ENCODE measurements around the gene BPIFB3.
"Not testable (repeated sequence)": the region's sequence is repeated elsewhere in the genome, so short reads cannot be mapped to it uniquely, and the experiment has no call there.

Gene BPIFB3

DNA sequence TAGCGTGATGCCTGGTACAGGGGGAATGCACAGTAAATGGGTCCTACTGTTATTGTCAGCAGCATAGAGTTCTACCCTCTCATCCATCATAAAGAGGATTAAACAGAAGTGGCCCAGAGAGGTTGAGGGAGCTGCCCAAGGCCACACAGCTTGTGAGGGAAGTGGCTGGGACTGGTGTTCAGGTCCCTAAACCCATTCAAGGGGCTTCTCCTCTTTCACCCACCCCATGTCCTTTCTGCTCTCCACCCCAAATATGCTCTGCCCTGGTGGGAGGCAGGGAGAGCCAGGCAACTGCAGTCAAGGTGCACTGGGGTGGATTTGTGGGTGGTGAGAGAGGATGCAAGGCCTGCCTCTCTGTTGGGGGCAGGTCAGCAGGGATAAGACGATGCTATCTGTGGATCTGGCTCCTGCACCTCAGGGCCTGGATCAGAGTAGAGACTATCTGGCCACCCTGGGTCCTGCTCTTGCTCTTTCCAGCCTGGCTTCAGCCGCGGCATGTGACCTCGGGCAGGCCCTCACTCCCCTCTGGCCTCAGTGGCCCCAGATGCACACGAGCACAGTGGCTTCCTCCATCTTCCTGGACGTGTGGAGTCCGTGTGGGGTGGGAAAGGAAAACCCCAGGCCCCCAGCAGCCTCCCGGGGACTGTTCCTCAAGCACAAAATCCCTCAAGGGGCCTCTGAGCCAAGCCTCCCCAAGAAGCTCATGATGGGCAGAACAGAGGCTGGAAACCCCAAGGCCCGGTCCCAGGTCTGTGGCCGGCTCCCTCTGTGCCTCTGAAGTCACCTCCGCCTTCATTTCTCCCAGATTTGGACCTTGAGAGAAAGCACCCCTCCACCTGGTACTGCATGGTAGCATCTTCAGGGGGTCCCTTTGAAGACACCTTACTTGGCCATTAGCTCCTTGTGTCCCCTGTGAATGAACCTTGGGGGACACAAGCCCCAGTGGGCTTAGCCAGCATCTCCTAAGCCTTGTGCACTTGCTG, 25.6 kb upstream of the BPIFB3 start:
- DNase-seq (ENCODE audit: low read depth in 2 of 2): no peak

DNA sequence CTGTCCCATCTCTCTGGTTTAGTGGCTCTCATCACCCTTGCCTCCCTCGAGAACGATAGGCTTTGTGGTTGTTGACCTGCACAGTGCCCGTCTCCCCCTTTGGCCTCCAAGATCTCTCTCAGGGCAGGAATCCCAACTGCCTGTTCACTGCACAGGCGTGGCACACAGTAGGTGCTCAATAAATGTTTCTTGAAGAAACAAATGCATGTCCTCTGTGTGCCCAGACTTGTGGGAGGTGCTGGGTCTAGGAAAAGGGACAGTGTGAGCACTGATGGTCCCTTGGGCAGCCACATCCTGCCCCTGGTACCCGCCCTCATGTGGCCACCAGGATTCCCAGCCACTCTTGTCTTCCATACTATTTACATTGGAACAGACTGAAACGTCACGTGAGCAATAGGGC, 24.8 kb upstream of the BPIFB3 start:
- no peak for DNase-seq (ENCODE audit: low read depth in 2 of 2)

DNA sequence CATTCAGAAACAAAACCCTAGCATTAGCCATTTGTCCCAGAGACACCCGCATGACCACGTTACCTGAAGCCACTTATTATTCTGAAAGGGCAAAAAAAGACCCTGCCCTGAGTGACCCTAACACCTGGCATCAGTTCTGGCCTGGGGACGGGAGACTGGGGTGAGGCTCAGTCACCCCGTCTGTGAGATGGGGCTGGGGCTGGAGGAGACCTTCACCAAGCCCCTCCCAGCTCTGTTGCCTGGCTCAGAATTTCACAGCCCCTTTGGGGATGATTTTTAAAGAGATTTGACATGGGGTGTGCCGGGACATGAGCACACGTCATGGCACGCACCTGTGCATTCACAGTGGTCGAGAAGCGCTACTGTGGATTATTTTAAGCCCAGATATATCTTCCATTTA, 23.6 kb upstream of the BPIFB3 start:
- DNase-seq (ENCODE audit: low read depth in 2 of 2): no peak

DNA sequence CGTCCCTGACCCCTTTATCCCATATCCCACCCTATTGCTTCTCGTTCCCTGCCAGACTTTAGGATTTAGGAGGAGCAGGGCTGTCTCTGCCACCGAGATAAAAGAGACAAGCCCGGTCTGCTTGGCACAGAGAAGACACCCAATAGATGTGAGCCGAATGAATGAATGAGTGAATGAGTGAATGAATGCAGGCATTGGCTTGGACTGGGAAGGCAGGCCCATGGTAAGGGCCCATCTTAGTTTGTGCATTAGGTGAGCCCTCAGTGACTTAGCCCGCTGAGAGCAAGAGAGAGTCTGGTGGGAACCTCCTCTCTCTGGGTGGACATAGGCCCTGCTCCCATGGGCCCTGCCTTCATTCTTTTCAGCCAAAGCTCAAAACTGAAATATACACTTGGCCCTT, 23.1 kb upstream of the BPIFB3 start:
- no peak for DNase-seq (ENCODE audit: low read depth in 2 of 2)

DNA sequence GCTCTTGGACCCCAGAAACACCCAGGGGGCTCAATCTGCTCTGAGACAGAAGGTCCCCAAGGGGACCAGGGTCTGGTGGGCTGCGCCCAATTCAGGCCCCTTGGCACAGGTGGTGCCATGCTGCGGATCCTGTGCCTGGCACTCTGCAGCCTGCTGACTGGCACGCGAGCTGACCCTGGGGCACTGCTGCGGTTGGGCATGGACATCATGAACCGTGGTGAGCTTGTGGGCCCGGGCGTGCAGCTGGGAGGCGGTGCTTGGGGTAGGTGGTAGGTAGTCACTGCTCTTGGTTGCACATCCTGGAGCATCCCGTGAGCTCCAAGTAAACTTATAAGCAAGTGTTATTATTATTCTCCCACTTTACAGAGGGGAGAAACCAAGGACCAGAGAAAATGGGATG, 22.2 kb upstream of the BPIFB3 start, which contains the start of gene BPIFB6:
Gene BPIFB6 (plus strand): TSS at position 118 of the 400 bp plus-strand sequence. CDS start 0 bp downstream, at position 118.
- no peak for DNase-seq (ENCODE audit: low read depth in 2 of 2)

DNA sequence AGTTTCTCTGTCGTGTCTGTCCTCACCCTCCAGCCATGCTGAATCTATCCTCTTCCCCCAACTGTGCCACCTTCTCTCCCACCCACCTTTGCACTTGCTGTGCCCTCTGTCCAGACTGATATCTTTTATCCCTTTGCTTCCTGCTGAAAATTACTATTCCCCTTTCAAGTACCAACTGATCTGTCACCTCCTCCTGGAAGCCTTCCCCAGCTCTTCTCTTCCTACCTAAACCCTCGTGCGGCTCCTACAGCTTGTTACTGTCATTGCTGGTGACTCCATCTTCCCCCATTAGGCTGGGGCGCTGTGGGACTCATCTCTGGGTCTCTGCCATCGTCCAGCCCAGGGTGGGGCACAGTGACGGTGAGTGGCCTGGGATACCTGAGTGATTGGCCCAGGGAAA, 21.1 kb upstream of the BPIFB3 start:
- DNase-seq (ENCODE audit: low read depth in 2 of 2): no peak

DNA sequence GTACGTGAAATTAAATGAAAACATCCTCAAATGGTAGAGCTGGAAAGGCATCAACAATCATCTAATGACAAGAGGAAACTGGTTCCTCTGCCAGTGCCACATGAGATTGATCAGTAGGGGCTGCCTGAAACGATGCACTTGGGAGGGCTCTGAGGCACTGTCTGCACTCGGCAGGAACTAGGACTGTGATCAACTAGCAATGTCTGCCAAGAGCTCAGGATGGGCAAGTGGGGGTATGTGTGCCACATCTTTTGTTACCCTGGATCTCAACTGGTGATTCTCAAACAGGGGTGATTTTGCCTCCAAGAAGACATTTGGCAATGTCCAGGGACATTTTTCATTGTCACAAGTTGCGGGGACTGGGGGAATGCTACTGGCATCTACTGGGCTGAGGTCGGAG, 20.3 kb upstream of the BPIFB3 start:
- DNase-seq (ENCODE audit: low read depth in 2 of 2): no peak

DNA sequence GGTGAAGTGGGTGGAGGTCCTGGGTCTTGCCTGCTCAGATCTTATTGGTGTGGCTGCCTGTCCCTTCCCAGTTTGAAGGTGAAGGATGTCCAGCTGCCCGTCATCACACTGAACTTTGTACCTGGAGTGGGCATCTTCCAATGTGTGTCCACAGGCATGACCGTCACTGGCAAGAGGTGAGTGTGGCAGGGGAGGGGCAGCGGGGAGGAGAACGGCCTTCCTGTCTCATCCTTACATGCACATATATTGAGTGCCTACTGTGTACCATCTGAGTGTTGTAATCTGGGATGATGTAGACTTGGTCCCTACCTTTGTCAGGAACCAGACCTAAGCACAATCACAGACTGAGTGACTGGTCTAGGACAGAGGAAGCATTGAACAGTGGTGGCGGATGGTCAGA, 19.6 kb upstream of the BPIFB3 start:
- DNase-seq (ENCODE audit: low read depth in 2 of 2): no peak

DNA sequence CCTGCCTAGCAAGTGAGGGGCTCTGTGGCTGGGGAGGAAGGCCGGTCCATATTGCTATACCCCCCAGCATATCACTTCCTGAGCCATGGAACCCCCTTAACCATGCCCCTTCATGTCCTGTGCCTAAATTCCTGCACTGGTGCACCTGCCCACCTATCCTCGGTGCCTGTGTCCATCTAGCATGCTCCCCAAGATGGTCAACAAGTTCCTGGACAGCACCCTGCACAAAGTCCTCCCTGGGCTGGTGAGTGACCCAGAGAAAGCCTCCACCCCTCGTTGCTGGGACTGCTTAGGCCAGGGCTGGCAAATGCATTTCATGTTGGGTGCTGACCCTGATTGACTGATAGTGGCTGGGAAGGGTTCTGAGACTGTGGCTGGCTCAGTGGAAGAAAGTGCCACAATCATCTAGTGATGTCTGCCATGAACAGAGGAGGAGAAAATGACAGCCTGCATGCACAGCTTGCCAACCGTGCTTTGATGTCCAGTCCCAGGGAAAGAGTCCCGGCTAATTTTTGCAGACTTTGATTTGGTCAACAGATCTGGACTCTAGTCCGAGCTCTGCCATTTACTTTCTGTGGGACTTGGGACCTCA, 18.7 kb upstream of the BPIFB3 start:
- no peak for DNase-seq (ENCODE audit: low read depth in 2 of 2)

DNA sequence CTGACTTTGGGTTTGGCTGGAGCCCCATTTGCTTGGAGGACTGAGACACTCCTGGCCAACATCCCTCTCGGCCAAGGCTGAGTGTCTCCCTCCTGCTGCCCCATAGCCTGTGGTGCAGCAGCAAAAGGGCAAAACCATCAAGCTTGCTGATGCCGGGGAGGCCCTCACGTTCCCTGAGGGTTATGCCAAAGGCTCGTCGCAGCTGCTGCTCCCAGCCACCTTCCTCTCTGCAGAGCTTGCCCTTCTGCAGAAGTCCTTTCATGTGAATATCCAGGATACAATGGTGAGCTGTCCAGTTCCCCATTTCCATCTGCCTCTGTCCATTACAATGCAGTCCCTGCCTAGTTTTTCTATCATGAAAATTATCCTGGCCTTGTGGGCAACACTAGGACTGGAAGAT, 16.2 kb upstream of the BPIFB3 start:
- DNase-seq (ENCODE audit: low read depth in 2 of 2): no peak

DNA sequence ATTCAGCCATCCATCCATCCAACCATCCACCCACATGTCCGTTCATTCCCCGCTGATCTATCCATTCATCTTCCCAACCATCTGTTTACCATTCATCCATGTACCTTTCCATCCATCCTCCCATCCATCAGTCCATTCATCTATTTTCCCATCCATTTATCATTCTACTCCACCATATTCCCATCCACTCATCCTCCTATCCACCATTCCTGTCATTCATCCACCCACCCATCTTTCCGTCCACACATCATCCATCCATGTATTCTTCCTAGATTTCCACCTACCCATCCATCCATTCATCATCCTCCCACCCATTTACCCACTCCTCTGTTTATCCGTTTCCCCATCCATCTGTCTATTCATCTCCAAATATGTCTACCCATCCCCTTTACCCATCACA, 15.5 kb upstream of the BPIFB3 start:
- no peak for DNase-seq (ENCODE audit: low read depth in 2 of 2)

DNA sequence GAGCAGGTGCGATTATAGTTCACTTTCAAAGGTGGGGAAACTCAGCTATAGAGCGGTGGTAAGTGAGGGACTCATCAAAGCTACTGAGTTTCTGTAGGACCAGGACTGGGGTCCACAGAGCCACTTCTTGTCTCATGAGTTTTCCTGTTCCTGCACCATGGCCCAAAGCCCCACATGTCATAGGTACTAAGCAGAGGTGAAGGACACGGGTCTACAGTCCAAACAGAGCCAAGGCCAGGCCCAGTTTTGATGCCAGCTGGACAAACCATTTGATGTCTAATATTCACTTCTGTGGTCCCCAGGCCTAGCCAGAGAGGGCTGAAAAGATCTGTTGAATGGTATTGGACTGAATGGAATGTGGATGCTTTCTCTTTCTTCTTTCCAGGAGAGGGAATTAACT, 11.3 kb upstream of the BPIFB3 start:
- no peak for DNase-seq (ENCODE audit: low read depth in 2 of 2)

DNA sequence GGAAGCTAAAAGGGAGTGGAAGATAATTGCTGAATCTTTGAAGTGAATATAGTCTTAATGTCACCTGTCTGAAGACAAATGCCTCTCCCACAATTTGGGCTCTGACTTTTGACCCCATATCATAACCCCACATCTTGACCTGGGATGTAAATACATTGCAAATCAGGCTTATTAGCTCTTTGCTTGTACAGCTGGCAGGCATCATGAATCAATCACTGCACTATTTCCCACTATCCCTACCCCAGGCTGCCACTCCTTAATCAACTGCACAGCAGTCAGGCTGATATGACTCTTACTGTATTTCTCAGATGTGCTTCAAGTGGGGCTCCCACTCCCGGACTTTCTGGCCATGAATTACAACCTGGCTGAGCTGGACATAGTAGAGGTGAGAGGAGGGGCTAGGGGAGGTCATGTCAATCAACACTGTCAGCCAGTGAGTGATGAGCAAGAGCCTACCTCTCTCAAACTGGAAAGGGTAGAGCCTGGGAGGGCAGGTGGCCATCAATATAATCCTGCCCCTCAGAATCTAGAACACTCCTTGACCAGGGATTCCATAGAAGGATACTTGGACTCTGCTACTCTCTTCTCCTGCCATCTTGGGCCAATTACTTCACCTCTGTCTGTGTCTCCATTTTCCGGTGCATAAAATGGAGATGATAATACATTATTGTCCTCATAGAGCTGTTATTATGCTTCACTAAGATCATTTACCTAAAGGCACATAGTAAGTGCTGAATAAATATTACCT, 10.5 kb upstream of the BPIFB3 start:
- no peak for DNase-seq (ENCODE audit: low read depth in 2 of 2)

DNA sequence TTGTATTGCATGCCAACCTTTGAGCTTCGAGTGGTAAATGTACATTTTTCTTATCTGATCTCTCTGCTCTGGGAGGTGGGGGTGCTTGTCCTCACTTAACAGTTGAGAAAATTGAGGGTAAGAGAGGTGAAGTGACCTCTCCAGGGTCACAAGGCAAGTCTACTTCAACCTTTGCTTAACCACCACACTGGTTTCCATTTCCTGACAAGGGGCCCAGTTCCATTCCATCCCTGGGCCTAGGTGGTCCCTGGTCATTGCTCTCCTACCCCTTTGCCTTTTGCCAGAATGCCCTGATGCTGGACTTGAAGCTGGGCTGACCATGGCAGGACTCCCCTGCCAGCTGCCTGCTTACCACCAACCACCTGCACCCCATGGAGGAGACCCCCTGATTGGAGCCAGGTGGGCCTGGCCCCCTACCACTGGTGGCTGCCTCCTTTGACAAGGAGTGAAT, 9.9 kb upstream of the BPIFB3 start:
- no peak for DNase-seq (ENCODE audit: low read depth in 2 of 2)

DNA sequence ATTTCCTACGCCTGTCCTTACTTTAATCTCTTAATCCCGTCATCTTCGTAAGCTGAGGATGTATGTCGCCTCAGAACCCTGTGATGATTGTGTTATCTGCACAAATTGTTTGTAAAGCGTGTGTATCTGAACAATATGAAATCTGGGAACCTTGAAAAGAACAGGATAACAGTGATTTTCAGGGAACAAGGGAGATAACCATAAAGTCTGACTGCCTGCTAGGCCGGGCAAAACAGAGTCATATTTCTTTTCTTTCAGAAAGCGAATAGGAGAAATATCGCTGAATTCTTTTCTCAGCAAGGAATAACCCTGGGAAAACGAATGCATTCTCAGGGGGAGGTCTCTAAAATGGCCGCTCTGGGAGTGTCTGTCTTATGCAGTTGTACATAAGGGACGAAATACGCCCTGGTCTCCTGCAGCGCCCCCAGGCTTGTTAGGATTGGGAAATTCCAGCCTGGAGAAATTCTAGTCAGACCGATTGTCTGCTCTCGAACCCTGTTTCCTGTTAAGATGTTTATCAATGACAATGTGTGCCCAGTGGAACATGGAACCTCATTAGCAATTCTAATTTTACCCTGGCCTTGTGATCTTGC, 8.5 kb upstream of the BPIFB3 start:
- not testable (repeated sequence) for DNase-seq (ENCODE audit: low read depth in 2 of 2)

DNA sequence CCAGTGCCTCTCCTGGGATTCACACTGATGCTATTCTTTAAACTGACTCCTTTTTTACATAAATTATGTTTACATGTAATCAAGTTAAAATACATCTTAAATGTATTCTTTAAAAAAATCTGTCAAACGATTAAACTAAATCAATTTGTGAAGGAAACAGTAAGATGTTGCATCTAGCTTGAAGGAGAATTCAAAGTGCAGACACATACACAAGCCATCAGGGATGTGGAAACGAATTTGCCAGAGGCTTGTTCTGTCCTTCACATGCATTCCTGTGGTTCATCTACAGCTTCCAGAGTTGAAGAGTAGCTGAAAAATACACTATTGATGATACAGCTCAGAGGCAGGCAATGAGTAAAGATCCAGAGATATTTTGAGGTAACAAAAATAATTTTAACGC, 7.3 kb upstream of the BPIFB3 start:
- DNase-seq (ENCODE audit: low read depth in 2 of 2): no peak

DNA sequence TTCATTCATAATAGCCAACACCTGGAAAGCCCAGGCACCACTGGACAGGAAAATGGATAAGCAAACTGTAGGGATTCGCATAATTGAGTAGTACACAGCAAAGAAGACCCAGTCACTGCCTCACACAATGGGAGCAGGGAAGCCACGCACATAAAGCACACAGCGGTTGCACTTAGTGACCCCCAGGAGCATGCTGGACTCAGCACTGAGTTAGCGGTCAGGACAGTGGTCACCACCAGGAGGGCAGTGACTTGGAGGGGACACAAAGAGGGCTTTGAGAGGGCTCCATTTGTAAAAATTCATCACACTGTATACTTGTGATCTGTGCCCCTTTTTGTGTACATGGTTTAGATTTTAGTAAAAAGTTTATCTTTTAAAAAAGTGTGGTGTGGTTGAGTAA, 2.4 kb upstream of the BPIFB3 start:
- DNase-seq (ENCODE audit: low read depth in 2 of 2): no peak

DNA sequence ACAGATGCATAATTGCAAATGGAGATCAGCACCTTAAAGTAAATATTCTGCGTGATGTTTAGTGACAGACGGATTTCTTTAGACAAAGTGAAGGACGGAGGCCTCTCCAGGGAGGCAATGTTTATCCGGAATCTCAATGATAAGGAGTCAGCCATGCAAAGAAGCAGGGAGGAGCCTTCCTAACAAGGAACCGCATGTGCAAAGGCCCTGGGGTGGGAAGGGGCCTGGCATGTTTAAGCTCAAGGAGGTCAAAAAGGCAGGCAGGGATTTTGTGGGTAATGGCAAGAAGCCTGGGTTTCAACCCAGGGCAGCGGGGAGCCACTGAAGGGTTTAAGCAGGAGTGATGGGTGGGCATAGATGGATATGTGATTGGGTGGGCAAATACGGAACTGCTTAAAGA, 678 bp downstream of the BPIFB3 start:
- no peak for DNase-seq (ENCODE audit: low read depth in 2 of 2)

DNA sequence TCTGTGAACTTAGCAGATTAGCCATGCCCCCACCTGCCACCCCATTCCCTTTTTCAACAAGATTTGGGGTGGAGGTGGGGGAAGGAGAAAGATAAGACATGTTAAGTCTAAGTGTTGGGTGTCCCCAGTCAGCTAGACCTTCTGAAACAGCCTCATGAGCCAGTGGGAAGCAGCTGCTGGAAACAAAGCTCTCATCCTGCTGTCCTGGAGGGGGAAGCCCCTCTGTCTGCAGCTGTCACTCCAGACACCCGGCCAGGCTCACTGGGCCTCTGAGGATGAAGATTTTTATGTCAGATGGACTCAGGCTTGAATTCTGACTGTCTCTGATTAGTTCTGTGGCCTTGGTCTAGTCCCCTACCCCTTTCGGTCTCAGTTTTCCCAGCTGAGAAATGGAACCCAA, 1.1 kb downstream of the BPIFB3 start:
- no peak for DNase-seq (ENCODE audit: low read depth in 2 of 2)

DNA sequence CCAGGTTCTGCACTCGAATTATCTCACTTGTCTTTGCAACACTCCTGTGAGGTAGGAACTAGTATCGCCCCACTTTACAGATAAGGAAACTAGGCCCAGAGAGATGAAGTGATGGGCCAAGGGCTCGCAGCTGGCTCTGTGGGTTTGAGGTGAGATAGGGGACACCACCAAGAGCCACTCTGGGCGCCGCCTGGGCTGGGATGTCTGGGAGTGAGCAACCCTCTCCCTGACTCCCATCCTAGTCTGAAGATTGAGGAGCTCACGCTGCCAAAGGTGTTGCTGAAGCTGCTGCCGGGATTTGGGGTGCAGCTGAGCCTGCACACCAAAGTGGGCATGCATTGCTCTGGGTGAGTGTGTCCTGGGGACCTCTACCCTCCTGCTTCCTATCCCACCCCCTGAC, 5.4 kb downstream of the BPIFB3 start:
- no peak for DNase-seq (ENCODE audit: low read depth in 2 of 2)

DNA sequence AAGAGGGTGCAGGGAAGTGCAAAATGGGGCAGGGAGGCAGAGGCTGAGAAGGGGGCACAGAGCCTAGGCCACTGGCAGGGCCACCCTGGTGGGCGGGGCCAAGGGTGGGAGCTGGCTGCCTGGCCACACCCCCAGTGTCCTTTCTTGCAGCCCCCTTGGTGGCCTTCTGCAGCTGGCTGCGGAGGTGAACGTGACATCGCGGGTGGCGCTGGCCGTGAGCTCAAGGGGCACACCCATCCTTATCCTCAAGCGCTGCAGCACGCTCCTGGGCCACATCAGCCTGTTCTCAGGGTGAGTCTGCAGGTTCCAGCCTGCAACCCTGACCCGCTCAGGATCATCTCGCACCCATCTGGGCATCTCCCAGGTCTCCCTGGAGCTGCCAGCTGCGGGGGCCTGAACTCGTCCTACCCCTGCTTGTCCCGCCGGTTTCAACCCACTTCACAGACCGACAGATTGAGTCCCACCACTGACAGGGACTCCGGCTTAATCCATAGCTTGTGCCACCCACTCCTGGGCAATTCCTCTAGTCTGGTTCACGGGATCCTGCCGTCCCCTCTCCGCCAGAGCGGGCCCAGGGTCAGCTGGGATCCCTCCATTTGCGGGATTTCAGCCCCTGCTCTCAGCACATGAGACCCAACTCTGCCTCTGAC, 6.2 kb downstream of the BPIFB3 start:
- DNase-seq (ENCODE audit: low read depth in 2 of 2): no peak

DNA sequence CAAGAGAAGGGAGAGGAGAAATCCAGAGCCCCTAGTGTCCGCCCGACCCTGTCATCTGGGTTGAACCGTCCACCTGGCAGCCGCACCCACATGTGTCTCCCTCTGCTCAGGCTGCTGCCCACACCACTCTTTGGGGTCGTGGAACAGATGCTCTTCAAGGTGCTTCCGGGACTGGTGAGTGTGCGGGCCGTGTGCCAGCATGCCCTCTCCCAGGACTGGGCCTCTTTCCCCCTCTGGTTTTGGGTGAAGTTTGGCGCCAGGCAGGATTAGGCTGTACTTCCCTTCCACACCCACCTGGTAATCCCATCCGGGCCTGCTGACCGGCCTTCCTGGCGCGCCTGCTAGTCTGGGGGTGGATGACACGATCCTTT, 7.9 kb downstream of the BPIFB3 start:
- no peak for DNase-seq (ENCODE audit: low read depth in 2 of 2)
